Heart left ventricle (tissue), 13 donors: ENCODE results near the gene KCNIP3.

Source experiments
- CTCF ChIP-seq, 12 donors: fragments of 200-600 bp; sonication (generic) in 4 of 12; IDR thresholded peaks; one replicate each; pipeline versions ENCODE4 v1.5.0 to v1.8.0; 2018 to 2022; ENCODE audit warnings: antibody characterized with exemption in 12 of 12, mild to moderate bottlenecking in 5 of 12
- POLR2A ChIP-seq, 2 donors: fragments of 450-650 bp; IDR thresholded peaks; one replicate each; pipeline ENCODE4 v1.6.1; 2017; ENCODE audit warnings: antibody characterized with exemption in 2 of 2, mild to moderate bottlenecking in 2 of 2, moderate library complexity in 2 of 2
- donor health status: ischemic (EF 13 %, LVEDD 7.1; RV severe dilation, severe dysfunction).
- donor health status: DM: no; HTN: yes; CAD: no.
- donor health status: DM: no; HTN: no; CAD: no.
- donor health status: ischemic (EF 25% LVEDD 6.9; RV normal size, moderate dysfunction).
- donor health status: ischemic (EF 25% LVEDD 5.7; RV mildly dilated, moderate dysfunction).
- donor health status: ischemic (EF 35%, LVEDD 5.7; RV mildly dilated, moderate dysfunction).
- donor health status: nonischemic (EF 11% LVEDD 7.7; RV severe dilation, severe dysfunction).
- donor health status: DM: yes; HTN: yes; CAD: no.
- donor health status: PGD.
- donor health status: ischemic (EF 29% LVEDD 5.4; RV normal size, mild dysfunction).
- donor health status: nonischemic (EF 23%, LVEDD 6.1; RV moderate dilation, normal function).

GRCh38 chr2:95326433-95327140 lies 29.4 kb downstream of the KCNIP3 start:
- no peak for TF ChIP-seq POLR2A (IDR thresholded peaks at IDR 0.05)
- no peak for TF ChIP-seq CTCF (IDR thresholded peaks at IDR 0.05)
